Renal cortical epithelial cell (primary cell): ENCODE measurements around the gene RMND5A. TPM values are rescaled to one million over a fixed set of nuclear protein-coding genes. Genes with fewer than 3 reads are reported as not detected.

Source experiments
- DNase-seq: peaks from one replicate; pipeline ENCODE4 v3.0.0-alpha.2; 2011; ENCODE audit warnings: low read depth
- total RNA-seq: library from RNA; depleted of rRNA; stranded (reverse); fragments of >200 nt; gene quantifications from 2 replicates; pipeline ENCODE4 v1.2.3, GENCODE V29; 2014

RMND5A gene
- total RNA-seq, 1 donor from 2014 or later: 72.5 TPM

GRCh38 chr2:86791573-86791972, 71.5 kb downstream of the RMND5A start:
- DNase-seq: no peak

- DNase-seq: no peak
Observed at GRCh38 chr2:86793752-86794151, 73.7 kb downstream of the RMND5A start.

- no peak for DNase-seq
Observed at GRCh38 chr2:86794861-86795260, 74.8 kb downstream of the RMND5A start.

- DNase-seq: no peak
Observed at GRCh38 chr2:86800856-86801567, 80.9 kb downstream of the RMND5A start.

- DNase-seq: no peak
Observed at GRCh38 chr2:86806059-86806857, 86.2 kb downstream of the RMND5A start.

GRCh38 chr2:86807133-86807467, 87.0 kb downstream of the RMND5A start:
- DNase-seq: no peak

GRCh38 chr2:86807468-86808275, 87.6 kb downstream of the RMND5A start:
- peak; percentile 32 for DNase-seq

- peak; percentile 57 for DNase-seq
Observed at GRCh38 chr2:86808315-86809161, 88.4 kb downstream of the RMND5A start.

- no peak for DNase-seq
Observed at GRCh38 chr2:86809481-86810121, 89.5 kb downstream of the RMND5A start.

- DNase-seq: peak; percentile 85
Observed at GRCh38 chr2:86815611-86816010, 95.5 kb downstream of the RMND5A start.

GRCh38 chr2:86818114-86818801, 98.2 kb downstream of the RMND5A start:
- no peak for DNase-seq

- no peak for DNase-seq
Observed at GRCh38 chr2:86818957-86819356, 98.9 kb downstream of the RMND5A start.

- no peak for DNase-seq
Observed at GRCh38 chr2:86821306-86821705, 101.2 kb downstream of the RMND5A start.

- no peak for DNase-seq
Observed at GRCh38 chr2:86821842-86822241, 101.8 kb downstream of the RMND5A start.

GRCh38 chr2:86822668-86823345, 102.7 kb downstream of the RMND5A start:
- DNase-seq: no peak

- no peak for DNase-seq
Observed at GRCh38 chr2:86825036-86825692, 105.1 kb downstream of the RMND5A start.

GRCh38 chr2:86825693-86826381, 105.7 kb downstream of the RMND5A start:
- DNase-seq: no peak

- no peak for DNase-seq
Observed at GRCh38 chr2:86826951-86827350, 106.9 kb downstream of the RMND5A start.
